ENCODE results near the gene DDX31.

GRCh38 chr9:132627106-132627505 lies 42.7 kb downstream of the DDX31 start:
- TF ChIP-seq POLR2AphosphoS5 (IDR thresholded peaks at IDR 0.05; ENCODE audit: low read depth) (no peak), CTCF (IDR thresholded peaks at IDR 0.05; ENCODE audit: insufficient read depth, low read length) (no peak)
